ENCODE data around the gene CLASP1.
A peak's percentile ranks its signal among the peaks of the same experiment; 100 is the strongest.

The CLASP1 gene

GRCh38 chr2:121340926-121341325, 308.3 kb downstream of the CLASP1 start:
- no peak for TF ChIP-seq CTCF (IDR thresholded peaks at IDR 0.05; ENCODE audit: low read depth, low read length)
- DNase-seq (ENCODE audit: low read depth in 2 of 2) = no peak
- no peak overlapping the region for H3K4me3 ChIP-seq (replicated peaks in 1 of 2; ENCODE audit: low read depth in 2 of 2, low read length in 2 of 2)

- no peak overlapping the region for H3K4me3 ChIP-seq (replicated peaks in 1 of 2; ENCODE audit: low read depth in 2 of 2, low read length in 2 of 2)
- TF ChIP-seq CTCF (IDR thresholded peaks at IDR 0.05; ENCODE audit: low read depth, low read length) = no peak
- DNase-seq (ENCODE audit: low read depth in 2 of 2) = no peak
Measured at GRCh38 chr2:121338281-121338680, 311.0 kb downstream of the CLASP1 start.

GRCh38 chr2:121336528-121337294, 312.6 kb downstream of the CLASP1 start:
- H3K4me3 ChIP-seq (replicated peaks in 1 of 2; ENCODE audit: low read depth in 2 of 2, low read length in 2 of 2) = no peak overlapping the region
- TF ChIP-seq CTCF (IDR thresholded peaks at IDR 0.05; ENCODE audit: low read depth, low read length) = no peak
- DNase-seq (ENCODE audit: low read depth in 2 of 2) = no peak

- H3K4me3 ChIP-seq (replicated peaks in 1 of 2; ENCODE audit: low read depth in 2 of 2, low read length in 2 of 2) = no peak overlapping the region
- no peak for TF ChIP-seq CTCF (IDR thresholded peaks at IDR 0.05; ENCODE audit: low read depth, low read length)
- peak in 1 of 2 donors; percentile 16 for DNase-seq (ENCODE audit: low read depth in 2 of 2)
Measured at GRCh38 chr2:121335294-121336290, 313.7 kb downstream of the CLASP1 start.

- no peak overlapping the region for H3K4me3 ChIP-seq (replicated peaks in 1 of 2; ENCODE audit: low read depth in 2 of 2, low read length in 2 of 2)
- DNase-seq (ENCODE audit: low read depth in 2 of 2) = no peak
- no peak for TF ChIP-seq CTCF (IDR thresholded peaks at IDR 0.05; ENCODE audit: low read depth, low read length)
Measured at GRCh38 chr2:121334581-121335293, 314.5 kb downstream of the CLASP1 start.

GRCh38 chr2:121333834-121334558, 315.3 kb downstream of the CLASP1 start:
- no peak for DNase-seq (ENCODE audit: low read depth in 2 of 2)
- H3K4me3 ChIP-seq (replicated peaks in 1 of 2; ENCODE audit: low read depth in 2 of 2, low read length in 2 of 2) = no peak overlapping the region
- no peak for TF ChIP-seq CTCF (IDR thresholded peaks at IDR 0.05; ENCODE audit: low read depth, low read length)

Measured in cardiac fibroblast (primary cell).